Fibroblast of lung (primary cell): ENCODE results near the gene GPHN.

Source experiments
- EZH2 ChIP-seq: IDR thresholded peaks from 2 replicates; pipeline ENCODE4 v1.5.1; 2012; ENCODE audit warnings: low read length, control low read depth, mild to moderate bottlenecking; ENCODE audit errors: missing control alignments
- TF ChIP-seq, protein P1 (sequence below), 2 donors: IDR thresholded peaks in 1 of 2; conservative IDR thresholded peaks in 1 of 2; 1 replicate in 1 of 2; 2 replicates in 1 of 2; pipeline ENCODE4 v1.5.1; 2011 to 2012; ENCODE audit warnings: low read length in 2 of 2, control low read depth in 1 of 2, inconsistent platforms in 1 of 2, low read depth in 1 of 2, mild to moderate bottlenecking in 1 of 2

DNA sequence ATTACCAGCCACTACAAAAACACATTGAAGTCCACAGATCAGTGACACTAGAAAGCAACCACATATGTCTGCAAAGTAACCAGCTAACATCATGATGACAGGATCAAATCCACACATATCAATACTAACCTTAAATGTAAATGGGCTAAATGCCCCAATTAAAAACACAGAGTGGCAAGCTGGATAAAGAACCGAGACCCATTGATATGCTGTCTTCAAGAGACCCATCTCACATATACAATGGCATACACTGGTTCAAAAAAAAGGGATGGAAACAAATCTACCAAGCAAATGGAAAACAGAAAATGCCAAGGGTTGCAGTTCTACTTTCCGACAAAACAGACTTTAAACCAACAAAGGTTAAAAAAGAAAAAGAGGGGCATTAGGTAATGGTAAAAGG is 307.7 kb downstream of the GPHN start:
- TF ChIP-seq, protein P1, sequence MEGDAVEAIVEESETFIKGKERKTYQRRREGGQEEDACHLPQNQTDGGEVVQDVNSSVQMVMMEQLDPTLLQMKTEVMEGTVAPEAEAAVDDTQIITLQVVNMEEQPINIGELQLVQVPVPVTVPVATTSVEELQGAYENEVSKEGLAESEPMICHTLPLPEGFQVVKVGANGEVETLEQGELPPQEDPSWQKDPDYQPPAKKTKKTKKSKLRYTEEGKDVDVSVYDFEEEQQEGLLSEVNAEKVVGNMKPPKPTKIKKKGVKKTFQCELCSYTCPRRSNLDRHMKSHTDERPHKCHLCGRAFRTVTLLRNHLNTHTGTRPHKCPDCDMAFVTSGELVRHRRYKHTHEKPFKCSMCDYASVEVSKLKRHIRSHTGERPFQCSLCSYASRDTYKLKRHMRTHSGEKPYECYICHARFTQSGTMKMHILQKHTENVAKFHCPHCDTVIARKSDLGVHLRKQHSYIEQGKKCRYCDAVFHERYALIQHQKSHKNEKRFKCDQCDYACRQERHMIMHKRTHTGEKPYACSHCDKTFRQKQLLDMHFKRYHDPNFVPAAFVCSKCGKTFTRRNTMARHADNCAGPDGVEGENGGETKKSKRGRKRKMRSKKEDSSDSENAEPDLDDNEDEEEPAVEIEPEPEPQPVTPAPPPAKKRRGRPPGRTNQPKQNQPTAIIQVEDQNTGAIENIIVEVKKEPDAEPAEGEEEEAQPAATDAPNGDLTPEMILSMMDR (conservative IDR thresholded peaks at IDR 0.05 in 1 of 2, IDR thresholded peaks at IDR 0.05 in 1 of 2; ENCODE audit: low read depth in 1 of 2, low read length in 2 of 2) = no peak
- no peak for TF ChIP-seq EZH2
